DND-41 (cell line): Measurements from ENCODE around the gene TRIM9.

Experiments
- EZH2 ChIP-seq: IDR thresholded peaks from 3 replicates; pipeline ENCODE4 v1.6.1; 2012; ENCODE audit warnings: borderline replicate concordance, low read depth, mild to moderate bottlenecking, moderate library complexity, low read length, inconsistent platforms; ENCODE audit not compliant: severe bottlenecking
- TF ChIP-seq, protein P1 (sequence below): IDR thresholded peaks from 2 replicates; pipeline ENCODE4 v1.5.1; 2012; ENCODE audit warnings: borderline replicate concordance, low read length, moderate library complexity, mild to moderate bottlenecking; ENCODE audit not compliant: poor library complexity, severe bottlenecking; ENCODE audit errors: extremely low read depth

- TF ChIP-seq, protein P1, sequence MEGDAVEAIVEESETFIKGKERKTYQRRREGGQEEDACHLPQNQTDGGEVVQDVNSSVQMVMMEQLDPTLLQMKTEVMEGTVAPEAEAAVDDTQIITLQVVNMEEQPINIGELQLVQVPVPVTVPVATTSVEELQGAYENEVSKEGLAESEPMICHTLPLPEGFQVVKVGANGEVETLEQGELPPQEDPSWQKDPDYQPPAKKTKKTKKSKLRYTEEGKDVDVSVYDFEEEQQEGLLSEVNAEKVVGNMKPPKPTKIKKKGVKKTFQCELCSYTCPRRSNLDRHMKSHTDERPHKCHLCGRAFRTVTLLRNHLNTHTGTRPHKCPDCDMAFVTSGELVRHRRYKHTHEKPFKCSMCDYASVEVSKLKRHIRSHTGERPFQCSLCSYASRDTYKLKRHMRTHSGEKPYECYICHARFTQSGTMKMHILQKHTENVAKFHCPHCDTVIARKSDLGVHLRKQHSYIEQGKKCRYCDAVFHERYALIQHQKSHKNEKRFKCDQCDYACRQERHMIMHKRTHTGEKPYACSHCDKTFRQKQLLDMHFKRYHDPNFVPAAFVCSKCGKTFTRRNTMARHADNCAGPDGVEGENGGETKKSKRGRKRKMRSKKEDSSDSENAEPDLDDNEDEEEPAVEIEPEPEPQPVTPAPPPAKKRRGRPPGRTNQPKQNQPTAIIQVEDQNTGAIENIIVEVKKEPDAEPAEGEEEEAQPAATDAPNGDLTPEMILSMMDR: no peak
- TF ChIP-seq EZH2: no peak
These were observed 10.4 kb downstream of the TRIM9 start for GRCh38 chr14:51084507-51084906.
